Body of pancreas (tissue), 4 donors: ENCODE measurements around the gene KBTBD8.

Experiments used
- CTCF ChIP-seq, 7 experiments: fragments of 450-650 bp in 4 of 7; fragments of 200-600 bp in 3 of 7; sonication (generic) in 3 of 7; IDR thresholded peaks; one replicate each; pipeline ENCODE4 v1.5.1; 2016 to 2019; ENCODE audit warnings: antibody characterized with exemption in 7 of 7
- POLR2A ChIP-seq, 3 donors: fragments of 450-650 bp; IDR thresholded peaks; one replicate each; pipeline ENCODE4 v1.6.1; 2016; ENCODE audit warnings: antibody characterized with exemption in 3 of 3, mild to moderate bottlenecking in 2 of 3

- TF ChIP-seq CTCF (IDR thresholded peaks at IDR 0.05) = no peak
- no peak for TF ChIP-seq POLR2A (IDR thresholded peaks at IDR 0.05)
These were observed 471 bp upstream of the KBTBD8 start for GRCh38 chr3:66997560-66998112.
